Uterus (tissue), 2 donors: ENCODE data around the gene CCDC9.

Experiments used
- POLR2A ChIP-seq, 2 donors: fragments of 450-650 bp; IDR thresholded peaks; one replicate each; pipeline ENCODE4 v1.6.1; 2016; ENCODE audit warnings: antibody characterized with exemption in 2 of 2, mild to moderate bottlenecking in 1 of 2, moderate library complexity in 1 of 2
- TF ChIP-seq, protein P1 (sequence below), 4 experiments: fragments of 200-600 bp in 2 of 4; fragments of 450-650 bp in 2 of 4; sonication (generic) in 2 of 4; IDR thresholded peaks; one replicate each; pipeline ENCODE4 v1.5.1; 2016 to 2019; ENCODE audit warnings: antibody characterized with exemption in 4 of 4, mild to moderate bottlenecking in 2 of 4, moderate library complexity in 1 of 4

DNA sequence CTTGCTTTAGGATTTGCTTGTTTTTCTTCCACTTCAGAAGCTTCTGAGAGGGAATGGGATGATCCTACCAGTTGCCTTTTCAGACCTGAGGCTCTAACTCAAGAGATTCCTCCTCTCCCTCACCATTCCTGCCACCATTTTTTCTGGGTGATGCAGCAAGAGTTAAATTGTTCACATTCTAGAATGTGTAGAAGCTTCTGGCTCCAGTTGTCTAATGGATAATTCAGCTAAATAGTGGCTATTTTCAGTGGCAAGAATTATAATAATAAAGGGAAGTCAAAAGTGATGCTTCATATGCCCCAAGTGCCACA is 46.2 kb upstream of the CCDC9 start:
- TF ChIP-seq, protein P1, sequence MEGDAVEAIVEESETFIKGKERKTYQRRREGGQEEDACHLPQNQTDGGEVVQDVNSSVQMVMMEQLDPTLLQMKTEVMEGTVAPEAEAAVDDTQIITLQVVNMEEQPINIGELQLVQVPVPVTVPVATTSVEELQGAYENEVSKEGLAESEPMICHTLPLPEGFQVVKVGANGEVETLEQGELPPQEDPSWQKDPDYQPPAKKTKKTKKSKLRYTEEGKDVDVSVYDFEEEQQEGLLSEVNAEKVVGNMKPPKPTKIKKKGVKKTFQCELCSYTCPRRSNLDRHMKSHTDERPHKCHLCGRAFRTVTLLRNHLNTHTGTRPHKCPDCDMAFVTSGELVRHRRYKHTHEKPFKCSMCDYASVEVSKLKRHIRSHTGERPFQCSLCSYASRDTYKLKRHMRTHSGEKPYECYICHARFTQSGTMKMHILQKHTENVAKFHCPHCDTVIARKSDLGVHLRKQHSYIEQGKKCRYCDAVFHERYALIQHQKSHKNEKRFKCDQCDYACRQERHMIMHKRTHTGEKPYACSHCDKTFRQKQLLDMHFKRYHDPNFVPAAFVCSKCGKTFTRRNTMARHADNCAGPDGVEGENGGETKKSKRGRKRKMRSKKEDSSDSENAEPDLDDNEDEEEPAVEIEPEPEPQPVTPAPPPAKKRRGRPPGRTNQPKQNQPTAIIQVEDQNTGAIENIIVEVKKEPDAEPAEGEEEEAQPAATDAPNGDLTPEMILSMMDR (IDR thresholded peaks at IDR 0.05), result no peak
- no peak for TF ChIP-seq POLR2A (IDR thresholded peaks at IDR 0.05)
